NCI-H82 treated with DMSO at 0.1 percent for 48 hours (cell line): ENCODE measurements around the gene SPRR4.
"Not testable (repeated sequence)": the region's sequence is repeated elsewhere in the genome, so short reads cannot be mapped to it uniquely, and the experiment has no call there.

Source experiments
- DNase-seq: peaks from one replicate; lab custom pipeline; 2025; ENCODE audit not compliant: unreplicated experiment; lab: John Stamatoyannopoulos, UW

Gene SPRR4

DNA sequence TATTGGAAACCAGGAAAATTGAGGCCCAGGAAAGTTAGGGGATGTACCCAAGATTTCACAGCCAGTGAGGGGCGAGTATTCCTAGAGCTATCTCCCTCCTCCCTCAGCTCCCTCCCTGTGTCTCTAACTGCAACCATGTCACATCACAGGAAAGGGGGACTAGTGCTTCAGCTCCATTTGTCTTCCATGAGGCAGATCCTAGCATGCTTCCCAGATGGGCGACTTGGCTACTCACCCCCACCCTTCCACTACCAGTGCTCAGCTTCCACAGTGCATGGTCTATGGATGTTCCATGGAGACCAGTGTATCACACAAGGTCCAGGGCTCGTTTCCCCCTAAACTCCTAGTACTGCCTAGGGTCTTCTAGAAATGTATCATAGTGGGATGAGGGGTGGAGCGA, 4.6 kb upstream of the SPRR4 start:
- DNase-seq, result no peak

DNA sequence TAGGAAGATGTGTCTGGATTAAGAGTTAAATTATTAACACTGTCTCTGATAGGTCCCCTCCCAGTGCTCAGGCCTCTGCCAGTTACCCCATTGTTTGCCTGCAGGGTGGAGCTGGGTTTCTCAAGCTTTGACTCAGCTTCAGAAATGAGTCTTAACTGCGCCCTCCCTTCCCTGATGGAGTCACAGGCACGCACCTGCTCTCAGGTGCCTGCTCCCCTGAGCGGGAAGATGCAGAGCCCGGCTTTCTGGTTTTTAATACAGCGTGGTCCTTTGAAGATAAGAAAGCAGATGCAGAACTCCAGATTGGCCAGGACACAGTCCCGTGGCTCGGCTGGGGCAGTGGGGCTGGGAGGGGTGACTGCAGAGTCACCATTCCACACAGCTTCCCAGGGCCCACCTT, 3.2 kb upstream of the SPRR4 start:
- no peak for DNase-seq

DNA sequence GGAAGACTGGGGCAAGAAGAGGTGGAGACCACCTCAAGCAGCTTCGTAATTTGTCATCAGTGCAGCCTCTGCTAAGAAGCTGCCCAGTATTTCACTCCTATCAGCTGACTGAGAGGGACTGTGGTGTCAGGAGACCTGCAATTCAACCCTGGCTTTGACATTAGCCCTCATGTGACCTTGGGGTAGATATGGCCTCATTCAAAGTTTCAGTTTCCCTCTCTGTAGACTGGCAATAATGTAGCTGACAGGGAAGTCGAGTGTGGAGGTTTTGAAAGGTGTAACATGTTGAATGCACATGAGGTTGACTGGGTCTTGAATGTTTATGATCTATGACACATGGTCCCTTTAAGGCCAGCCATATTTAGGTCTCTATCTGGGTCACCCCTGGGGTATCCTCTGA, 2.2 kb upstream of the SPRR4 start:
- no peak for DNase-seq

DNA sequence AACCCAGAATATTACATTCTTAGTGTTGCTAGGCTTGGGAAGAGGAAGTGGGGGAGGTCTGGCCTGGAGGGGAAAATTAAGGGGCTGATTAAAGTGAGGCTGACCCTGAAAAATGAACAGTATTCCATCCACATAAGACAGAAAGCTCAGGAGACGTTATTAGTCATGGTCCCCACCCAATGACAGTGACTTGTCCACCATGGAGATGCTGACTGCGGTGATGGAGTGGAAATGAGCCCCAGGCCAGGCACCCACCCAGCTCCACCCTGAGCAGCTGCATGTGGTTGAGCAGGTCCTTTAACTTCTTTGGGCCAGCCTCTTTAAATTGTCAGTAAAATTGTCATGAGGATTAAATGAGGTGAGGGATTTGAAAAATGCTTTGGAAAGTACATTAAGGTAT, 1.4 kb upstream of the SPRR4 start:
- DNase-seq, result no peak

DNA sequence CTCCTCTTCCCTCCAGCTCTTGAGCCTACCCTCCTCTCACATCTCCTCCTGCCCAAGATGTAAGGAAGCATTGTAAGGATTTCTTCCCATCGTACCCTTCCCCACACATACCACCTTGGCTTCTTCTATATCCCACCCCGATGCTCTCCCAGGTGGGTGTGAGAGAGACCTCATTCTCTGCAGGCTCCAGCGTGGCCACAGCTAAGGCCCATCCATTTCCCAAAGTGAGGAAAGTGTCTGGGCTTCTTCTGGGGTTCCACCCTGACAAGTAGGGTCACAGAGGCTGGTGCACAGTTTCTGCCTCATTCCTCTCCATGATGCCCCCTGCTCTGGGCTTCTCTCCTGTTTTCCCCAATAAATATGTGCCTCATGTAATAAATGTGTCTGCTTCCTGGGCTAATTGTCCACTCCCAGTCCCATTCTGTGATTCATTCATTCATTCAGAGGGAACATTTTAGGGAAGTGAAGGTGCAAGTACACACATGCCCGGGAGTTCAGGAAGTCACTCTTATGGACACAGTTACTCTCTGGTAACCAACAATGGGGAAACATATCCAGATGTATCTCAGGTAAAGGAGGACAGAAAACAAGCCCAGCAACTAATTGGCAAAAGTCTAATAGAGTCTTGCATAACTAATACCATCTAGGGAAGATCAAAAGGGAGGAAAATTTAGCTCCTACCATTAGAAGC, 1.9 kb downstream of the SPRR4 start:
- DNase-seq, result no peak

DNA sequence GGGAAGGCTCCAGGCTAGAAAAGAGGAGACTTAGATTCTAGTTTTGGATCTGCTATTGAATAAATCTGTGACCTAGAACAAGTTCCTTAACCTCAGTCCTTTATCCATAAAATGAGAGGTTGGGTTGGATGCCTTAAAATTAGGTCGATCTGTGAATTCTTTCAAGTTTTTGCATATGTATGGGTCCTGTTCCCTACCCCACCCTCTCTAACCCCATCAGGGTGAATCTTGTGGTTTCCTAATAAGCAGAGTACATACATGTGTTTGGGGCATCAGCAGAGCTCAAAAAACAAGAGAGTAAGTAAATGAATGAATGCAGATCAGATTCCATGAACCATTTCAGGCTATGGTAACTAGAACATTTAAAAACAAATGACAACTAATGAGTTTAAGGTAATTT, 6.2 kb downstream of the SPRR4 start:
- DNase-seq, result no peak

DNA sequence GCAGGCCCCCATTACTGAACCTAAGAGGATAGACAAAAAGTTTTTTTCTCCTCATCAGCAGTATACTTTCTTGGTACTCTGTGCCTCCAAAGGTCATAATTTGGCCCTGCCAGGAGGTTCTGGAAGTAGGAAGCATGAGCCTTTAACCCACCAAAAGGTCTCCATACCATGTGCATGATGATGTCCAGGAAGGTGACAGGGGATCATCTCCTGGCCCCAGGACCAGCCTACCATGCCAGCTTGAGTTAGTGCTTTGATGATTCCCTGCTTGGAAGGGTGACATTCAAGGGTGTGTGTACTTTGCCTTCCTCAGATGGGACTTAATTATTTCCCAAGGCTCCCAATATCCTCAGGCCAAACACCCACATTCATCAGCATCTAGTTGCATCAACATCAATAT, 7.2 kb downstream of the SPRR4 start:
- DNase-seq, result no peak

DNA sequence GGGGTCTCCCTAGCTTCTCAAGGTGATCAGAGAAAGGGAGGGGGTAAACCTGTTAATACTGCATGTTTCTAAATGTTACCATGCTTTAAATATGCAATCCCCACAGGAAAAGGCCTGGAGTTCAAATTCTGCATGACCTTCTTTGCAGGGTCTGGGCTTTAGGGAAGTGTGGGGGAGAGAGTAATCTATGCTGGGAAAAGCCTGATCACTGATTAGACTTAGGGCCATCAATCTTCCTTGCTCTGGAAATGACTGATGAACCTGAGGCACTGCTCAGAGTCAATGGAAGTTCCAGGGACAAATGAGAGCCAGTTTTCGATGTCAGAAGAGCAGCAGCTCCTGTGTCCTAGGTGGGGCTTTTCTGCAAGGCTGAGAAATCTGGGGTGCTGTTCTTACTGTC, 10.2 kb downstream of the SPRR4 start:
- no peak for DNase-seq

DNA sequence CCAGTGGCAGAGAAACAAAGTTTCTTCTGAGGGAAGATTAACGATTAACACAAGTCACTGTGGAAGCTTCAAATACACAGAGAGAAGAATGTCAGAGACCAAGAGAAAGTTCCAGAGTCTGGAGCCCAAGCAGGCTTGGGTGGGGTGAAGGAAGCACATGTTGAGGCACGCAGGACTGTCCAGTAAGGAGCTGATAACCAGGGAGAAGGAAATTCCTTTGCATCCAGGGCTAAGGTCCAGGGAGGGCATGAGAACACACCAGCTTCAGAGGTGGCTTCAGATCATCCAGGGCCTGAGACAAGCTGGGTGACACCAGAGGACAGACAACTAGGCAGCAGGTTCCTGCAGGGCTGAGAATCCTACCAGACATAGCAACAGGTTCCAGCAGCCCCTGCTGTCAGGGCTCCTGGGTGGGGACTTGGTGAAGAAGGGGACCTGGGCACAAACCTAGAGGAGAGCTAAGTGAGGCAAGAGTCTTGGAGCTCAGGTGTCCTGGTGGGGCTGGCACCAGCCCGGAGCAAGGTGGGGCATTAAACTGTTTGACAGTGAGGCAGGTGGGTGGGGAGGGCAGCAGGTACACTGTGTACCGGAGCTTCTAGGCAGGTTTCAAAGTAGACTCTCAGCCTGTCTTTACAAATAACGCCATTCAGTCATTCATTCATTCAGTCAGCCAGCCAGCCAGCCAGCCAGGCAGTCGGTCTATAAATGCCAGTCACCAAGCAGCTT, 10.9 kb downstream of the SPRR4 start:
- DNase-seq, result no peak

DNA sequence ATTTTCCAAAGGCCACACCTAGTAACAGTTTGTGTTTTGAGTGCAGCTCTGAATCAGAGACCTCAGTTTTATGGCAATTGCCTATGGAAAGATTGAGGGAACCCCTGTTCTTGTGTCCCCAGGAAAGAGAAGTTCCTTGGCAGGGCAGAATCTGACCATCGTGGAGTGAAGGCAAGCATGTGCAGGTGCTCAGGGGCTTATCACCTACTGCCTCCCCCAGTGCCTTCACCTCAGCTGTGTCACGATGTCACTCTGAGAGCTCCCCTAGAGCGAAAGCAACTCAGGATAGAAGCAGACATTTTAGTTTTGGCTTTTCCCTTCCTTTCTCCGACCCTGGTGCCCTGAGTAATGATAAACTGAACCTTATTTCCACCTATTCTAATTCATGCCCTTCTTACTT, 11.6 kb downstream of the SPRR4 start:
- DNase-seq, result no peak

DNA sequence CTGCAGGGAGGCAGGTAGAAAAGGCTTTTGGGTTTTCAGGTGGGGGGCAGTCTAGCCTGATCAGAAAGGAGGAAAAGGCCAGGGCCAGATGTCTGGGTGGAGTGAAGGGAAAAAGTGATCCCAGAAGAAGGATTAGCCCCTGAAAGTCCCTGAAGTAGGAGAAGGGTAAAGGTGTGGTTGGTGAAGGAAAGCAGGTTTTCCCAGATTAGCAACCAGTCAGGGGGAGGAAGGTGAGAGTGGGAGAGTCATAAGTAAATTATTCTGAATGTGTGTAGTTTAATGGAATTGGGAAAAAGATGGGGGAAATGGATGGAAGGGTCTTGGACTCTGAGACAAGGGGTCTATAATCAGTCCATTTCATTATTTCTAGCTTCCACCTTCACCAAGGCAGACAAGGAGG, 12.8 kb downstream of the SPRR4 start:
- DNase-seq, result no peak

DNA sequence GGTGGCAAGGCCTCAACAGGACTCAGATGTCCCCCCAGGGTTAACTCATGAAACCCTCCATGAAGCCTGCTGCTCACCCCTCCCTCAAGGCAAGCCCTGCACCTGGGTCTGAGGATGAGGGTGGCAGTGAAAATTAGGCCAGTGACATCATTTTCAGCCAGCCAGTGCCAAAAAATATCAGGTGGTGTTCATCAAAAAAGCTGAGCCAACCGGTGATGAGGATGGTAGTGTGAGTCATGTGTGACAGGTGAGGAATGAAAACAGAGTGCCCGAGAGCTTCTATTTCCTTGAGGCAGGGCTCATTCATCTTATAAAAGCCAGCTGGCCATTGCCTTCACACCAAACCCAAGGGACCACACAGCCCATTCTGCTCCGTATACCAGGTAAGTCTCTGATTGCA, 13.3 kb downstream of the SPRR4 start, which contains the start of gene SPRR1A:
TSS of gene SPRR1A (plus strand) at position 339 of the 400 bp plus-strand sequence. CDS start 1,150 bp downstream, outside the sequence.
- DNase-seq, result no peak

DNA sequence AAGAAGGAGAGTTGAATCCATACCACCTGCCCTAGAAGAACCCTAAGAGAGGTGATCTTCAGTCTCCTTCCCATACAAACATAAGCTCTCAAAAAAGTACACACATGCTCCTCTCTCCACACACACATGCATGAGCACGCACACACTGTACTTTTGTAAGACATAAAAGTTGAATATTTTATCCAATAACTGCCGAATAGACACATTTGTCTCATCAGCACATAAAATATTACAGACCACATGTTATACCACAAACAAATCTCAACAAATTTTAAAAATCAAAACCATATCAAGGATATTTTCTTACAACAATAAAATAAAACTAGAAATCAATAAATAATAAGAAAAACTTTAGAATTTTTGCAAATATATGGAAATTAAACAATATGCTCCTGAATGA, 16.1 kb downstream of the SPRR4 start:
- DNase-seq, result no peak

DNA sequence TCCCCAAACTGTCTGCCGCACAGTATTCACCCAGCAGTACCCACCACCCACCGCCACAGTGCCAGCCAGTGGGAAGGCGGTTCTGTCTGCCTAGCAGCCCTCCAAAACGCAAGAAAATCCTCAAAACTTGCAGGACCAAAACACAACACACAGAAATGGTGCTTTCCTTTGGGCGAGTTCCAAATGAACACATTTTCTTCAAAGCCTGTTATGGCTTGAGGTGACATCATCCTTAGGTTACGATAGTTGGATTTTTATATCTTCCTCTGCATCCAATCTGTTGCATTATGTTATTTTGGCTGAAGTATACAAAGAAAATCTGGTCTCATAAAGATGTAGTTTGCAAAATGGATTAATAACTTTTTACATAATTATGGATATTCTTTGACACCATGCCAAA, 22.7 kb downstream of the SPRR4 start:
- DNase-seq, result no peak

DNA sequence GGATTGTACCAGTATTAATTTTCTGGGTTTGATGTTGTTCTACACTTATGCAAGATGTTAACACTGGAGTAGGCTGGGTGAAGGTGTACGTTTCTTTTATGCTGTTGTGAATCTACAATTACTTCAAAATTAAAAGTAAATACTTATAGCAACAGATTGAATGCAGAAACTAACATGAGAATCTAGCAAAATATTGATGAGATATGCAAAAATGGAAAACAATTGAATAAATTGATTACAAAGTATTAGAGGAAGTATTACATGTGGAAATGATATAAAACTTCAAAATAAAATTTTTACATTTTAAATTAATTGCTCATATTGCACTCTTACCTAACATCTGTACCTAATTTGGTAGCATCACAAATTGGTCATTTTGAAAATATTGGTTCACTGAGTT, 25.4 kb downstream of the SPRR4 start:
- DNase-seq, result no peak

DNA sequence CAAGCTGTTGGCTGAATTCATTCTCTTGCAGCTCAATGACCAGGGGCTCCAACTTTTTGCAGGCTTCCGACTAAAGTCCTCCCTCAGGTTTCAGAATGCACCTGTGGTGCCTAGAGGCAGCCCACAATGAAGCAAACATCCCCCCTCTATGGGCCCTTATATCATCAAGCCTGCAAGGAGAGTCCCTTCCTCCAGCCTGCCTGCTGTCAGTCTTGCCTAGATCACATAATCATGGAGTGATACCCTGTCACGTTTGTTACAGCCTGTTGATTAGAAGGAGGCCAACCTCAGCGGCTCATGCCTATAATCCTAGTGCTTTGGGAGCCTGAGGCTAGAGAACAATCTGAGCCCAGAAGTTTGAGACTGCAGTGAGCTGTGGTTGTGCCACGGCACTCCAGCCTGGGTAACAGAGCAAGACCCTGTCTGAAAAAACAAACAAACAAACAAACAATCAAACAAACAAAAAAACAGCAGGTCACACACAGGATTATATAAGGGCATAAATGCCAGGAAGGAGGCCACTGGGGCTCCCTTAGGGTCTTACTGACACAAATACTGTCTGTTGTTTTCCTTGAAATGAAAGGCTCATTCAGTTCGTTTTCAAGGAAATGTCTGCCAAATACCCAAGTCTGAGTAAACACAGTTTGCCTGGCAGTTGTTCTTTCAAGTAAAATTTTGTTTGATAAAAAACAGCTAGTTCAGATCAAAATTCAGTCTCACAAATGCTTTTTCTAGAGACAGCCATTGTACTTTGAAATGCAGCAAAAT, 26.4 kb downstream of the SPRR4 start:
- DNase-seq, result peak; percentile 19

DNA sequence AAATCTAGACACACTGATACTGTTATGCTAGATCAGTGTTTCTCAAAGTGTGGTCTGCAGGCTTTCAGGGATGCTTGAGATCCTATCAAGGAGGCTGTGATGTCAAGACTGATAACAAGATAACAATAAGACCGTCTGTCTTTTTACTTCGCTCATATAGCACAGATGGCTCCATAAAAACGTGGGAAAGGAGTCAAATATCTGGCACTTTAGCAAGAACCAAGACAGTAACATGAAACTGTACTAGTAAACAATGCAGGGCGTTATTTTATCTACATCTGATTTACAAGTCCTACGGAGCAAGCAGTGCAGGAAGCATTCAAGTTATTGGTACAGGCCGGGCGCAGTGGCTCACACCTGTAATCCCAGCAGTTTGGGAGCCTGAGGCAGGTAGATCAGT, 27.5 kb downstream of the SPRR4 start:
- no peak for DNase-seq

DNA sequence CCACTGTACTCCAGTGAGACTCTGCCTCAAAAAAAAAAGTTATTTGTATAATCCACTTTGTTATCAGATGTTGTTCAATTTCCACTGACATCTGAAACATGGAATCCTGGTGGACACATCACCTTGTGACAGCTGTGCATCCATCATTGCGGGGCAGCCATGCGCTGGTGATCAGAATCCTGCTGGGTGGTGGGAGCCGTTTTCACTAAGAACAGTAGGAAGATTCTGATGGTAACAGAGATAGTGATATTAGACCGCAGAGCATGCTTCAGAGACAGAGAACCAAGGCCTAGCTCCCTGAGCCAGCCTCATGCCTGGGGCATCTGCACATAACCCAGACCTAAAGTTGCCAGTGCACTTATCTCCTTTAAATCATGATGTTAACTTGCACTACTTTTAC, 28.0 kb downstream of the SPRR4 start:
- no peak for DNase-seq

DNA sequence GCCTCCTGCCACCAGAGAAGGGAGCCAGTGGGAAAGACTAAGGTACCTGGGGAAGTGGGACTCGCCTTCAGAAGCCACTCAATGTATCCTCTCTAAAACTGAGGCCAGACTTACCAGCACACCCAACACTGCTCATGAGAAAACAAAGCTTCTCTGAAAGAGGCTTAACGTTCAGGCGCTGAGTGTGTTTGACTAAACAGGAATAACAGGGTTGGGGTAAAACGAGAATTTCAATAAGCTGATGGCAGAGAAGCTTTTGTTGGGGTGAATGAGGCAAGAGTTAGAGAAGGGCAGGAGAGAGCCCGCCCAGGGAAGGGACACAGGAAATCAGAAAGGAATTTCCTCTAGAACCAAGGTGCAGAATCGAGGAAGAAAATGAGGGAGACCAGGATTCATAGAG, 29.4 kb downstream of the SPRR4 start:
- no peak for DNase-seq

DNA sequence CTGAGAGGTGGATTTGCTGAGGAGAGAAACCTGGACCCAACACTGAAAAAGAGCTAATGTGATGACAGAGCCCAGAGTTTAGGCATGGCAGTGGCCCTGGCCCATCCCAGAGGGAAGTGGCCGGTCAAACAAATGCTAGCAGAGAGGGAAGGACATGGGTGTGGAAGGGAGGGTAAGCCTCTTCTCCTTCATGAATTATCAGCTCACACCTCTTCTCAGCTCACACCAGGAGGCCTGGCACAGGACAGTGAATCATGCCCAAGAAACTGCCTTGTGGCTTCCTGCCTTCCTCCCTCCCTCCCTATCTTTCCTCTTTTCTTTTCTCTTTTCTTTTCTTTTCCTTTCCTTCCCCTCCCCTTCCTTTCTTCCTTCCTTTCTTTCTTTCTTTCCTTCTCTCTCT, 29.8 kb downstream of the SPRR4 start:
- DNase-seq, result no peak

DNA sequence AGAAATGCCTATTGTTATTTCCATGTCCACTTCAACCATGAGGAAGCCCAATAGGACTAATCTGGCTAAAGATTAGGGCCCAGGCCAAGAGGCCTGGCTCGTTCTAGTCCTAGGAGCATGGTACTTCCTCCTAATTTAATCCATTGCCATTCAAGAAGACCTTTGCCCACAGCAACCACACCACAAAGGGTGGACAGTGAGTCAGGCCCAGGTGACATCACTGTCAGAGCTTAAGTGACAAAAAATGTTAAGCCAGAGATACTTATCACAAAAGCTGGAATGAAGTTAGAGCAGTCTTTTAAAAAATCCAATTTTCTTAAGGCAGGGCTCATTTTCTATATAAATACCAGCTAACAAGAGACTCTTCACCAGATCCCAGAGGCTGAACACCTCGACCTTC, 30.9 kb downstream of the SPRR4 start, which contains the start of gene SPRR3:
TSS of gene SPRR3 (plus strand) at position 368 of the 400 bp plus-strand sequence. CDS start 1,272 bp downstream, outside the sequence.
- DNase-seq, result no peak

DNA sequence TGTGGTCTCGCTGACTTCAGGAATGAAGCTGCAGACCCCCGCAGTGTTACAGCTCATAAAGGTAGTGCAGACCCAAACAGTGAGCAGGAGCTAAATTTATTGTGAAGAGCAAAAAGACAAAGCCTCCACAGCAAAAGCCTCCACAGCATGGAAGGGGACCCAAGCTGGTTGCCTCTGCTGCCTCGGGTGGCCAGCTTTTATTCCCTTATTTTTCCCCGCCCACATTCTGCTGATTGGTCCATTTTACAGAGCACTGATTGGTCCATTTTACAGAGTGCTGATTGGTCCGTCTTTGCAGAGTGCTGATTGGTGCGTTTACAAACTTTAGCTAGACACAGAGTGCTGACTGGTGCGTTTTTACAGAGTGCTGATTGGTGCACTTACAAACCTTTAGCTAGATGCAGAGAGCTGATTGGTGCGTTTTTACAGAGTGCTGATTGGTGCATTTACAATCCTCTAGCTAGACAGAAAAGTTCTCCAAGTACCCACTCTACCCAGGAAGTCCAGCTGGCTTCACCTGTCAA, 40.8 kb downstream of the SPRR4 start:
- not testable (repeated sequence) for DNase-seq
